Fibroblast of villous mesenchyme (primary cell): ENCODE data around the gene ZDHHC8. TPM values are rescaled to one million over a fixed set of nuclear protein-coding genes. Genes with fewer than 3 reads are reported as not detected.

ENCODE experiments used
- DNase-seq: peaks from one replicate; pipeline ENCODE4 v3.0.0-alpha.2; 2010; ENCODE audit warnings: low read depth
- H3K4me3 ChIP-seq: 2 replicates; pipeline ENCODE4 v1.5.1; 2011; ENCODE audit warnings: low read depth, mild to moderate bottlenecking, low read length
- total RNA-seq: library from RNA; depleted of rRNA; stranded (reverse); fragments of >200 nt; gene quantifications from 2 replicates; pipeline ENCODE4 v1.2.3, GENCODE V29; 2012
- TF ChIP-seq, protein P1 (sequence below): IDR thresholded peaks from 2 replicates; pipeline ENCODE4 v1.5.1; 2012; ENCODE audit warnings: low read depth, mild to moderate bottlenecking, low read length; ENCODE audit not compliant: insufficient read depth

The ZDHHC8 gene
- total RNA-seq, 1 donor, result 10.8 TPM

DNA sequence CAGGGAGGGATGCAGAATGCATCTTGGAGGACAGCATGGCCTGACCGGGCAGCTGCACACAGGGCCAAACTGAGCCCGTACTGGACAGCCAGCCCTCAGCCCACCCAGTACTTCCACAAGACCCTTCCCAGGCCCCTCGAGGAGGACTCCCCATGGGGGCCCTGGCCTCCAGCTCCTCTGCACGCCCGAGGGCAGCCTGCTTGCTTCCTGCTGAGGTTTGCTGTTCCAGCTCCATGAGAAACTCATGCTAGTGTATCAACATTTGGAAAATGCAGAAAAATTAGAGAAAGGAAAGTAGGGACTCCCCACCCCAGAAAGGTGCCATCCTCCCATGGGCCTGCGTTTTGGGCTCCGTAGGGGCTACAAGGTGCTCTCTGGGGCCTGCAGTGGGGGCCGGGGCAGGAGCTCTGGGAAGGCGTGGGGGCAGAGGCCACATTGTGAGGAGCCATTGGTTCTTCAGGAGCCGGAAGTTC lies 40.6 kb downstream of the ZDHHC8 start:
- no peak overlapping the region for H3K4me3 ChIP-seq
- TF ChIP-seq, protein P1, sequence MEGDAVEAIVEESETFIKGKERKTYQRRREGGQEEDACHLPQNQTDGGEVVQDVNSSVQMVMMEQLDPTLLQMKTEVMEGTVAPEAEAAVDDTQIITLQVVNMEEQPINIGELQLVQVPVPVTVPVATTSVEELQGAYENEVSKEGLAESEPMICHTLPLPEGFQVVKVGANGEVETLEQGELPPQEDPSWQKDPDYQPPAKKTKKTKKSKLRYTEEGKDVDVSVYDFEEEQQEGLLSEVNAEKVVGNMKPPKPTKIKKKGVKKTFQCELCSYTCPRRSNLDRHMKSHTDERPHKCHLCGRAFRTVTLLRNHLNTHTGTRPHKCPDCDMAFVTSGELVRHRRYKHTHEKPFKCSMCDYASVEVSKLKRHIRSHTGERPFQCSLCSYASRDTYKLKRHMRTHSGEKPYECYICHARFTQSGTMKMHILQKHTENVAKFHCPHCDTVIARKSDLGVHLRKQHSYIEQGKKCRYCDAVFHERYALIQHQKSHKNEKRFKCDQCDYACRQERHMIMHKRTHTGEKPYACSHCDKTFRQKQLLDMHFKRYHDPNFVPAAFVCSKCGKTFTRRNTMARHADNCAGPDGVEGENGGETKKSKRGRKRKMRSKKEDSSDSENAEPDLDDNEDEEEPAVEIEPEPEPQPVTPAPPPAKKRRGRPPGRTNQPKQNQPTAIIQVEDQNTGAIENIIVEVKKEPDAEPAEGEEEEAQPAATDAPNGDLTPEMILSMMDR, result no peak
- no peak for DNase-seq

DNA sequence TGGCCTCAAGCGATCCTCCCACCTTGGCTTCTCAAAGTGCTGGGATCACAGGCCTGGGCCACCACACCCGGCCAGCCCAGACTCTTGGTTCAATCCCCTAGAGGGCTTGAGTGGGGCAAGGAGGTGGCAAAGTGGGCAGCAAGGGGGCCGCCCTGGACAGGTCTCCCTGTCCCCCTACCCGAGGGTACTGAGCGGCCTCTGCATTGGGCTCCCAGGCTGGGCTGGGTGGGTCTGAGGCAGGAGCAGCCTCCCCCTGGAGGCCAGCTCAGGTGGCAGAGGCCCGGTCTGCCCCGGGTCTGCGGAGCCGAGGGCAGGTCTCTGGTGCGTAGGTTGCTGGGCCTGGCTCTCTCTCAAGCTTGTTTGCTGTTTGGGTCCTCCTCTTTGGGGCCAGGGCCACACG lies 41.6 kb downstream of the ZDHHC8 start:
- no peak overlapping the region for H3K4me3 ChIP-seq
- TF ChIP-seq, protein P1, result no peak
- DNase-seq, result no peak

DNA sequence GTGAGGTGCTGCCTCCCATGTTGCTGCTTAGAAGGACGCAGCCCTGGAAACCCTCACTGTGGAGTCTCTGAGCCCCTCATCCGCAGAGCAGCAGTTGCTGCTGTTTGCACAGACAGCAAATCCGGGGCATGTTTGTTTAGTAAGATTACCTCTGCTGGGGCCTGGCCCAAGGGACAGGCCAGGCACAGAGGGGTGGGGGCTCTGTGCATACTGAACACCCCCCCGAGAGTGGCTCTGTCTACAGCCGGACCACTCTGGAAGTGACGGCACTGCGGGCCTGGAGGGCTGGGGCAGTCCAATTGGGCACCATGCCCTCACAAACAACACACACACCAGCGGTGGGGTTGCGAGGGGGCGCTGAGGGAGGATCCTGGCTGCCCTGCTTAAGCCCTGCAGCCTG lies 42.2 kb downstream of the ZDHHC8 start:
- TF ChIP-seq, protein P1, result no peak
- DNase-seq, result no peak

DNA sequence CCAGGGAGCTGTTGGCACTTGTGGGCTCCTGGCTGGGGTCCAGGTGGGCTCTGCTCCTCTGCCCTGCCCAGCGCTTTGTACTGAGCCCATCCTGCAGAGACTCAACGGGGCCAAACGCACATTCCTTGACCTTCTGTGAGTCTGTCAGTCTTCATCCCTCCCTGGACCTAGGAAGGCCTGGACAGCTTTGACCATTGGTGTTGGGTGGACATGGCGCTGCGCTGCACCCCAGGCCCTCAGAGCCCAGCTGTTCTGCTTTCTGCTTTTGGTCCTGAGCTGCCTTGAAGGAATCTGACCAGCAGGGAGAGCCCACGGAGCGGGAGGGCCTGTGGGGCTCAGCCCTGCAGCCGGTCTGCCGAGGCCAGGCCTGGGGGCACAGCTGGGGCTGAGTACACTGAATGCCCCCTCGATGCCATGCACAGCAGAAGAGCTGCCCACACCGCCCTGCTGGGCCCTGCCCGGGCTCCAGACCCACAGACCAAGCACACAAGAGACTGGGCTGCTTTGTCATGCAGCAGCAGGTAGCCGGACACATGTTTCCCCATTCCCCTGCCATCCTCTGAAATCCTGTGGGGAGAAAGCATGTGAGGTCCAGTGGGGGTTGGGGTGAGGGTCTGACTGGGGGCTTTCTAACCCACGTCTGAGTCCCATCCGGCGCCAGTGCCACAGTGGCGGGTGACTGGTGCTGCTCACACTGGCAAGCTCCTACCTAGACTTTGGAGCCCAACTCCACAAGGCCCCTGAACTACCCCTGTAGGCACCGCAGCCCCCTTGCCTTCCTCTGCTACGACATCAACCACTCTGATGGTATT lies 43.4 kb downstream of the ZDHHC8 start:
- no peak overlapping the region for H3K4me3 ChIP-seq
- DNase-seq, result peak; percentile 13
- TF ChIP-seq, protein P1, result peak; percentile 36

More for the DNA sequence above, 42.2 kb downstream of the ZDHHC8 start:
- no peak overlapping the region for H3K4me3 ChIP-seq

DNA sequence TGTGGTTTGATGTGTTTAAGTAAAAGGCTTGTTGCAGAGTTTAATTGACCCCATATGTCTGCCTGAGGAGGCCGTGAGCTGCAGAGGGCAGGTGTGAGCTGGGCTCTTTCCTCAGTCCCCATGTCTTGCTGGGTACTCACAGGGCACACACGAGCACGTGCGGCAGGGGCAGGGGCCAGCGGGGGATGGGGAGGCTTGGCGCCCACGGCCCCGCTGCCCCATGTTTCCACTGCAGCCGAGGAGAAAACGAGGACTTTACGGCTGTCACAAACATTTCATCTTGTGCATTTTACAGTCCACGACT lies 43.9 kb downstream of the ZDHHC8 start:
- TF ChIP-seq, protein P1, result no peak
- H3K4me3 ChIP-seq, result no peak overlapping the region
- peak; percentile 13 for DNase-seq

DNA sequence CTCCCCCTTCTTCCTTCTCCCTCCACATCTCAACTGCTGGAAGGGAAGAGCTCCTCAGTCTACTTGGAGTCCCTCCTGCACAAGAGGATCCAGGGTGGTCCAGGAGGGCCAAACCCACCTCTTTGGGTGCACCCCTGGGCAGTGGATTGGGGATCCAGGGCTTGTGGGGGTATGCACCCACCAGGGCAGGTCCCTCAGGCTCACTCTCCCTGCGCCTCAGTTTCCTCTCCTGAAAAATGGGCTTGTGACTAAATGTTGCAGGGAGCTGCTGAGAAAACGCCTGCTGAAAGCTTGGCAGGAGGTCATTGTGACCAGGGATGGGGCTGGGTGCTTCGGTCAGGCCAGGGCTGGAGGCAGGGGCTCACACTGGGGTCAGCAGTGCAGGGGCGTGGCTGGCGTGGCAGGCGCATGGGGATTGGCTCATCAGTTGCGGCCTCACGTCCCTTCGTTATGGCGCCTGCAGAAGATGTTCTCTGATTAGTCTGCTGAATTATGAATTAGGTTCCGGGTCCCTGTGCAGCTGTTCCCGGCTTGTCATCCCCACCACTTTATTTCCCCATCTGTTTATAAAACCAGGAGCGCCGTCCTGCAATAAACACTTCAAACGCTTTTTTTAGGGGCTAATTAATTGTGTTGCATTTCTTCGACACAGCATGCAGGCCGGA lies 44.9 kb downstream of the ZDHHC8 start:
- DNase-seq, result no peak
- no peak overlapping the region for H3K4me3 ChIP-seq
- TF ChIP-seq, protein P1, result no peak
